IMR-90 (cell line): ENCODE measurements around the gene EYS. TPM values are rescaled to one million over a fixed set of nuclear protein-coding genes. Genes with fewer than 3 reads are reported as not detected.

ENCODE experiments used
- ATAC-seq: fragments of 200-7000 bp; cut with Tn5 transposase; 2 replicates; pipeline ENCODE4 v1.9.1; 2020; ENCODE audit warnings: low read depth, mild to moderate bottlenecking, moderate library complexity
- BruUV-seq: library from RNA; stranded (reverse); fragments of 400-500 nt; replicated peaks from 2 replicates; lab custom pipeline; 2021; lab: Mats Ljungman, UMichigan
- CTCF ChIA-PET: fragments of 300-600 bp; formaldehyde crosslinking; extraction: SDS; loops from one replicate; lab custom pipeline; 2021; ENCODE audit warnings: antibody characterized with exemption; lab: Yijun Ruan, JAX
- POLR2A ChIA-PET: fragments of 300-600 bp; sonication (Branson Sonifier 250); formaldehyde crosslinking; loops from one replicate; lab custom pipeline; 2022; ENCODE audit warnings: antibody characterized with exemption; ENCODE audit not compliant: unreplicated experiment; lab: Charles Lee
- DNase-seq: peaks from one replicate; pipeline ENCODE4 v3.0.0; 2013
- H2AFZ ChIP-seq: replicated peaks from 2 replicates; pipeline ENCODE3; 2013; ENCODE audit warnings: low read length, mild to moderate bottlenecking; ENCODE audit not compliant: poor library complexity
- H2AK5ac ChIP-seq: 2 replicates; pipeline ENCODE4 v1.6.1; 2013; ENCODE audit warnings: low read depth, low read length, inconsistent platforms
- H2AK9ac ChIP-seq: replicated peaks from 2 replicates; pipeline ENCODE3; 2013; ENCODE audit warnings: mild to moderate bottlenecking, low read depth, low read length, moderate library complexity; ENCODE audit not compliant: poor library complexity
- H2BK120ac ChIP-seq: 2 replicates; pipeline ENCODE4 v1.6.1; 2013; ENCODE audit warnings: low read depth, low read length, inconsistent platforms
- H2BK15ac ChIP-seq: 3 replicates; pipeline ENCODE4 v1.6.1; 2013; ENCODE audit warnings: low read depth, low read length, inconsistent platforms
- H2BK20ac ChIP-seq: 2 replicates; pipeline ENCODE4 v1.6.1; 2013; ENCODE audit warnings: low read depth, mild to moderate bottlenecking, inconsistent platforms, low read length, moderate library complexity
- H2BK5ac ChIP-seq: 2 replicates; pipeline ENCODE4 v1.6.1; 2013; ENCODE audit warnings: mild to moderate bottlenecking, low read depth, low read length, inconsistent platforms; ENCODE audit not compliant: poor library complexity, severe bottlenecking
- H3K14ac ChIP-seq: replicated peaks from 2 replicates; pipeline ENCODE4 v1.6.1; 2013; ENCODE audit warnings: low read depth, low read length, inconsistent platforms
- H3K18ac ChIP-seq: 2 replicates; pipeline ENCODE4 v1.6.1; 2013; ENCODE audit warnings: low read depth, low read length, control low read depth
- H3K23ac ChIP-seq: 2 replicates; pipeline ENCODE4 v1.6.1; 2013; ENCODE audit warnings: low read depth, low read length, inconsistent platforms
- H3K27ac ChIP-seq: 2 replicates; pipeline ENCODE4 v1.5.1; 2013; ENCODE audit warnings: mild to moderate bottlenecking, control low read depth, low read length; ENCODE audit not compliant: insufficient read depth
- H3K27me3 ChIP-seq: 2 replicates; pipeline ENCODE4 v1.6.1; 2013; ENCODE audit warnings: low read length; ENCODE audit not compliant: control insufficient read depth, insufficient read depth
- H3K36me3 ChIP-seq: 2 replicates; pipeline ENCODE4 v1.6.1; 2013; ENCODE audit warnings: low read length, mixed read lengths; ENCODE audit not compliant: control insufficient read depth, insufficient read depth
- H3K4ac ChIP-seq: 2 replicates; pipeline ENCODE4 v1.6.1; 2013; ENCODE audit warnings: low read depth, low read length, inconsistent platforms
- H3K4me1 ChIP-seq: 2 replicates; pipeline ENCODE4 v1.6.1; 2013; ENCODE audit warnings: low read length, mixed read lengths; ENCODE audit not compliant: control insufficient read depth, insufficient read depth
- H3K4me2 ChIP-seq: 2 replicates; pipeline ENCODE4 v1.6.1; 2013; ENCODE audit warnings: low read depth, mild to moderate bottlenecking, control low read depth, low read length, moderate library complexity
- H3K4me3 ChIP-seq: 2 replicates; pipeline ENCODE4 v1.5.1; 2013; ENCODE audit warnings: low read depth, mild to moderate bottlenecking, control low read depth, low read length, moderate library complexity; ENCODE audit not compliant: insufficient read depth
- H3K56ac ChIP-seq: 2 replicates; pipeline ENCODE4 v1.6.1; 2013; ENCODE audit warnings: low read length, inconsistent platforms; ENCODE audit not compliant: insufficient read depth; ENCODE audit errors: extremely low read depth
- H3K79me1 ChIP-seq, 2 experiments: 2 replicates each; pipeline ENCODE4 v1.6.1; 2013; ENCODE audit warnings: low read length in 2 of 2, inconsistent platforms in 1 of 2, low read depth in 1 of 2
- H3K9ac ChIP-seq: 2 replicates; pipeline ENCODE4 v1.6.1; 2013; ENCODE audit warnings: low read depth, low read length, control low read depth
- H3K9me1 ChIP-seq: 2 replicates; pipeline ENCODE4 v1.6.1; 2013; ENCODE audit warnings: low read length, inconsistent platforms; ENCODE audit not compliant: insufficient read depth
- H3K9me3 ChIP-seq: 2 replicates; pipeline ENCODE4 v1.6.1; 2013; ENCODE audit warnings: low read length; ENCODE audit not compliant: control insufficient read depth, insufficient read depth
- H4K20me1 ChIP-seq: 2 replicates; pipeline ENCODE4 v1.6.1; 2013; ENCODE audit warnings: low read length, inconsistent platforms; ENCODE audit not compliant: insufficient read depth
- H4K5ac ChIP-seq: 2 replicates; pipeline ENCODE4 v1.6.1; 2013; ENCODE audit warnings: mild to moderate bottlenecking, low read depth, low read length, control low read depth
- H4K8ac ChIP-seq, 2 experiments: 2 replicates each; pipeline ENCODE4 v1.6.1; 2013; ENCODE audit warnings: low read depth in 2 of 2, low read length in 2 of 2, control low read depth in 1 of 2, inconsistent platforms in 1 of 2
- H4K91ac ChIP-seq: 2 replicates; pipeline ENCODE4 v1.6.1; 2013; ENCODE audit warnings: low read depth, low read length, inconsistent platforms; ENCODE audit not compliant: insufficient read depth
- BHLHE40 ChIP-seq: fragments of 150-350 bp; IDR thresholded peaks from 2 replicates; pipeline ENCODE4 v1.6.1; 2016; ENCODE audit warnings: mild to moderate bottlenecking, low read depth, low read length
- CEBPB ChIP-seq: IDR thresholded peaks from 2 replicates; pipeline ENCODE4 v1.6.1; 2012; ENCODE audit warnings: low read depth, low read length, improper control_type of control experiment
- CHD1 ChIP-seq: IDR thresholded peaks from 2 replicates; pipeline ENCODE4 v1.6.1; 2012; ENCODE audit warnings: low read depth, low read length, improper control_type of control experiment
- MAFK ChIP-seq: IDR thresholded peaks from 2 replicates; pipeline ENCODE4 v1.6.1; 2012; ENCODE audit warnings: low read depth, low read length, improper control_type of control experiment
- RFX5 ChIP-seq: IDR thresholded peaks from 2 replicates; pipeline ENCODE4 v1.8.0; 2012; ENCODE audit warnings: low read depth, mild to moderate bottlenecking, low read length, moderate library complexity
- USF2 ChIP-seq: fragments of 150-350 bp; IDR thresholded peaks from 2 replicates; pipeline ENCODE4 v1.6.1; 2017; ENCODE audit warnings: mild to moderate bottlenecking, antibody characterized with exemption, low read length, low read depth
- WGBS, 2 experiments: methylation state at CpG; one replicate each; pipeline versions ENCODE4 v1.1.5 to v1.1.7; 2013; ENCODE audit warnings: missing lambda C conversion rate in 2 of 2; ENCODE audit not compliant: insufficient read length in 1 of 2; ENCODE audit errors: extremely low coverage in 2 of 2; 5-methylcytosine and 5-hydroxymethylcytosine counted together
- dilution Hi-C: fragments of 300-500 bp; cut with HindIII; formaldehyde crosslinking; loops from one replicate; pipeline ENCODE4 v1.14.3; 2018; ENCODE audit warnings: low sequenced_read_pairs; ENCODE audit not compliant: unreplicated experiment
- in situ Hi-C: fragments of 300-500 bp; cut with MboI; formaldehyde crosslinking; loops from 3 replicates; pipeline ENCODE4 v1.14.3; 2019; ENCODE audit warnings: low sequenced_read_pairs, inconsistent platforms, mixed read lengths
- intact Hi-C: fragments of 100-400 bp; cut with micrococcal nuclease; formaldehyde crosslinking; loops from 2 replicates; pipeline ENCODE4 v1.10.0; 2022
- polyA plus RNA-seq, 3 experiments: library from polyadenylated mRNA; depleted of rRNA; stranded (reverse); fragments of >200 nt; gene quantifications; 2 replicates each; pipeline ENCODE4 v1.2.3, GENCODE V29; 2012; ENCODE audit warnings: low replicate concordance in 1 of 3
- total RNA-seq: library from RNA; depleted of rRNA; stranded (reverse); fragments of >200 nt; gene quantifications from 2 replicates; pipeline ENCODE4 v1.2.3, GENCODE V29; 2012

Gene EYS
- total and polyA plus RNA-seq, 2 of the 4 experiments (the other 2 are of a cell fraction), result under 0.01 TPM; not detected in 1

- no peaks in the 10 kb centered on the region for H3K9me1 ChIP-seq
- ATAC-seq, result no peak
- CTCF ChIA-PET, result no interaction called here
- no peaks in the 10 kb centered on the region for H3K9me3 ChIP-seq
- no CpG with 5 or more reads among the region's 5 CpGs for WGBS, 2 experiments
- in situ Hi-C loops (no loop called here), intact Hi-C loops (no loop called here), dilution Hi-C loops (no loop called here)
- no peak overlapping the region for H2BK120ac ChIP-seq
- no peak overlapping the region for H3K18ac ChIP-seq
- H3K79me1 ChIP-seq, result no peaks in the 10 kb centered on the region
- H3K4me3 ChIP-seq, result no peak overlapping the region
- H2BK15ac ChIP-seq, result no peak overlapping the region
- H3K56ac ChIP-seq, result no peak overlapping the region
- no TSS peak for BruUV-seq
- H2AK9ac ChIP-seq, result no peak overlapping the region
- H3K27me3 ChIP-seq, result no peaks in the 10 kb centered on the region
- H2AFZ ChIP-seq, result no peak overlapping the region
- POLR2A ChIA-PET, result no interaction called here
- DNase-seq, result no peak
- no peak overlapping the region for H2BK20ac ChIP-seq
- no peak overlapping the region for H3K4ac ChIP-seq
- no peak overlapping the region for H3K23ac ChIP-seq
- no peak overlapping the region for H2AK5ac ChIP-seq
- no peak overlapping the region for H2BK5ac ChIP-seq
- H4K8ac ChIP-seq, result no peak overlapping the region
- no peak for TF ChIP-seq BHLHE40
- peak; percentile 58; the same call in 1 of the 2 replicates for TF ChIP-seq CEBPB
- TF ChIP-seq RFX5, result no peak
- no peak for TF ChIP-seq MAFK
- no peak for TF ChIP-seq CHD1
- TF ChIP-seq USF2, result no peak
- no peaks in the 10 kb centered on the region for H4K20me1 ChIP-seq
- no peak overlapping the region for H3K27ac ChIP-seq
- no peaks in the 10 kb centered on the region for H3K4me1 ChIP-seq
- H4K5ac ChIP-seq, result no peak overlapping the region
- no peaks in the 10 kb centered on the region for H3K36me3 ChIP-seq
- H3K14ac ChIP-seq, result no peak overlapping the region
- H3K4me2 ChIP-seq, result no peak overlapping the region
- no peak overlapping the region for H4K91ac ChIP-seq
- H3K9ac ChIP-seq, result no peak overlapping the region
These were observed 980.0 kb downstream of the EYS start for GRCh38 chr6:64727075-64727474.
